HEK293 (cell line): Measurements from ENCODE around the gene MZT2B.
"Not testable (repeated sequence)": the region's sequence is repeated elsewhere in the genome, so short reads cannot be mapped to it uniquely, and the experiment has no call there.

Experiments
- GLIS2 ChIP-seq: fragments of 450-650 bp; formaldehyde crosslinking; IDR thresholded peaks from 2 replicates; pipeline ENCODE4 v1.5.1; 2016; ENCODE audit warnings: missing biosample characterization, missing genetic modification characterization
- IKZF3 ChIP-seq: fragments of 450-650 bp; IDR thresholded peaks from 2 replicates; pipeline ENCODE4 v1.5.0; 2018; ENCODE audit warnings: missing biosample characterization, mild to moderate bottlenecking, missing genetic modification characterization, moderate library complexity
- MYNN ChIP-seq: fragments of 450-650 bp; formaldehyde crosslinking; IDR thresholded peaks from 2 replicates; pipeline ENCODE4 v1.5.1; 2016; ENCODE audit warnings: missing biosample characterization, missing genetic modification characterization, borderline replicate concordance
- ZNF10 ChIP-seq: fragments of 450-650 bp; formaldehyde crosslinking; IDR thresholded peaks from 2 replicates; pipeline ENCODE4 v1.5.1; 2017; ENCODE audit warnings: missing biosample characterization, missing genetic modification characterization
- ZNF138 ChIP-seq: fragments of 450-650 bp; formaldehyde crosslinking; IDR thresholded peaks from 2 replicates; pipeline ENCODE4 v1.5.1; 2016; ENCODE audit warnings: missing biosample characterization, missing genetic modification characterization, borderline replicate concordance
- ZNF561 ChIP-seq: fragments of 450-650 bp; IDR thresholded peaks from 2 replicates; pipeline ENCODE4 v1.5.1; 2018; ENCODE audit warnings: missing biosample characterization, missing genetic modification characterization, borderline replicate concordance
- ZNF626 ChIP-seq: fragments of 450-650 bp; sonication (Bioruptor Pico); formaldehyde crosslinking; IDR thresholded peaks from 2 replicates; pipeline ENCODE4 v1.5.1; 2018; ENCODE audit warnings: missing biosample characterization, missing genetic modification characterization, inconsistent platforms

DNA sequence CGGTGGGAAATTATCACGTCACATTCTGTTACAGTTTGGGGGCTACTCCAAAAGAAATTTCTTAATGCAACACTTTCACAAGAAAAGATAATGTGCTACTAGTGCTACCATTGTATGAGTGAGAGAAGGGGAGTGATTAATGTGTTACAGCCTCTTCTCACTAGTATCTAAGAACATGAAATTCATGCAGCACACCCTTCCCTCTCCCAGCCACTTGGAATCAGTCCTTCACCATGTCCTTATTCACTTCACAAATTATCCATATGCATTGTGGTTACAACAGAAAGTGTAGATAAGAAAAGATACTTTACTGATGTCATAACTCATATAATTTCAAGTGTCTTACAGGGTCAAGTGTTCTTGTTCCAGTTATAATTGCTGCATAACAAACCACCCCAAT, 37.1 kb downstream of the MZT2B start:
- TF ChIP-seq ZNF561, IKZF3, ZNF626, MYNN, GLIS2, ZNF138, ZNF10 (tag by site-specific recombination): not testable (repeated sequence)
